Endothelial cell of umbilical vein (primary cell): ENCODE measurements around the gene TEX264. TPM values are rescaled to one million over a fixed set of nuclear protein-coding genes. Genes with fewer than 3 reads are reported as not detected.

Source experiments
- BruUV-seq: library from RNA; stranded (reverse); fragments of 400-500 nt; replicated peaks from 2 replicates; lab custom pipeline; 2021; lab: Mats Ljungman, UMichigan
- CTCF ChIA-PET: fragments of 300-600, 350-600 bp; sonication (Branson Sonifier 250); formaldehyde crosslinking; loops from one replicate; lab custom pipeline; 2021; ENCODE audit warnings: antibody characterized with exemption, inconsistent platforms; lab: Charles Lee
- POLR2A ChIA-PET: fragments of 300-600, 350-600 bp; sonication (Branson Sonifier 250); formaldehyde crosslinking; loops from one replicate; lab custom pipeline; 2021; ENCODE audit warnings: antibody characterized with exemption, inconsistent platforms; lab: Charles Lee
- DNase-seq: peaks from one replicate; pipeline ENCODE4 v3.0.0-alpha.2; 2011; ENCODE audit warnings: low read depth, low spot score
- FAIRE-seq: peaks from 2 replicates; lab custom pipeline; 2011; peaks lifted over from hg19 to GRCh38; lab: Jason Lieb, UNC
- H2AFZ ChIP-seq: 2 replicates; pipeline ENCODE4 v1.6.0; 2012; ENCODE audit warnings: low read depth, low read length, control low read depth, inconsistent platforms
- H3K27ac ChIP-seq: 2 replicates; pipeline ENCODE4 v1.5.1; 2011; ENCODE audit warnings: low read depth, mild to moderate bottlenecking, control low read depth, low read length, moderate library complexity; ENCODE audit not compliant: insufficient read depth
- H3K27me3 ChIP-seq, 2 experiments: 2 replicates each; pipeline versions ENCODE4 v1.6.0 to v1.6.1; 2011; ENCODE audit warnings: low read length in 2 of 2, mixed read lengths in 1 of 2; ENCODE audit not compliant: control insufficient read depth in 2 of 2, insufficient read depth in 2 of 2
- H3K36me3 ChIP-seq, 2 experiments: 2 replicates in 1 of 2; 3 replicates in 1 of 2; pipeline ENCODE4 v1.5.1; 2011; ENCODE audit warnings: low read length in 2 of 2, mild to moderate bottlenecking in 1 of 2, moderate library complexity in 1 of 2; ENCODE audit not compliant: control insufficient read depth in 2 of 2, insufficient read depth in 2 of 2; ENCODE audit errors: extremely low read depth in 1 of 2
- H3K4me1 ChIP-seq: 3 replicates; pipeline ENCODE4 v1.5.1; 2011; ENCODE audit warnings: mild to moderate bottlenecking, low read length; ENCODE audit not compliant: control insufficient read depth, insufficient read depth; ENCODE audit errors: extremely low read depth
- H3K4me2 ChIP-seq: 2 replicates; pipeline ENCODE4 v1.6.1; 2011; ENCODE audit warnings: low read length, control low read depth, mixed read lengths; ENCODE audit not compliant: insufficient read depth
- H3K4me3 ChIP-seq, 3 experiments: fragments of 200-600 bp in 1 of 3; sonication (generic), shearing (Covaris generic) in 1 of 3; replicated peaks in 1 of 3; 2 replicates each; pipeline ENCODE4 v1.5.1; 2011 to 2016; ENCODE audit warnings: control low read depth in 3 of 3, low read length in 3 of 3, mild to moderate bottlenecking in 2 of 3, inconsistent platforms in 1 of 3, low read depth in 1 of 3, moderate library complexity in 1 of 3; ENCODE audit not compliant: insufficient read depth in 1 of 3
- H3K79me2 ChIP-seq: 2 replicates; pipeline ENCODE4 v1.6.0; 2012; ENCODE audit warnings: low read length, inconsistent platforms; ENCODE audit not compliant: control insufficient read depth, insufficient read depth
- H3K9ac ChIP-seq: replicated peaks from 2 replicates; pipeline ENCODE3; 2011; ENCODE audit warnings: low read length, control low read depth; ENCODE audit not compliant: insufficient read depth; ENCODE audit errors: extremely low read depth
- H3K9me1 ChIP-seq: replicated peaks from 3 replicates; pipeline ENCODE4 v1.6.0; 2011; ENCODE audit warnings: mild to moderate bottlenecking, low read length; ENCODE audit not compliant: control insufficient read depth, insufficient read depth; ENCODE audit errors: extremely low read depth
- H3K9me3 ChIP-seq: replicated peaks from 2 replicates; pipeline ENCODE4 v1.5.1; 2012; ENCODE audit warnings: low read length, inconsistent platforms; ENCODE audit not compliant: control insufficient read depth, insufficient read depth
- H4K20me1 ChIP-seq: replicated peaks from 2 replicates; pipeline ENCODE3; 2011; ENCODE audit warnings: mild to moderate bottlenecking, low read length; ENCODE audit not compliant: control insufficient read depth, insufficient read depth; ENCODE audit errors: extremely low read depth
- CTCF ChIP-seq, 2 donors: IDR thresholded peaks; 1 replicate in 1 of 2; 2 replicates in 1 of 2; pipeline ENCODE4 v1.5.1; 2011; ENCODE audit warnings: low read length in 2 of 2, mild to moderate bottlenecking in 2 of 2, moderate library complexity in 2 of 2, control low read depth in 1 of 2, inconsistent platforms in 1 of 2, low read depth in 1 of 2; ENCODE audit not compliant: insufficient read depth in 1 of 2; ENCODE audit errors: extremely low read depth in 1 of 2
- EZH2 ChIP-seq: IDR thresholded peaks from 2 replicates; pipeline ENCODE4 v1.6.1; 2012; ENCODE audit warnings: borderline replicate concordance, low read depth, mild to moderate bottlenecking, moderate library complexity, low read length, inconsistent platforms; ENCODE audit not compliant: severe bottlenecking
- FOS ChIP-seq: IDR thresholded peaks from 2 replicates; pipeline ENCODE4 v1.6.1; 2011; ENCODE audit warnings: mild to moderate bottlenecking, low read length, moderate library complexity, borderline replicate concordance; ENCODE audit not compliant: insufficient read depth
- GATA2 ChIP-seq: IDR thresholded peaks from 2 replicates; pipeline ENCODE4 v1.7.0; 2011; ENCODE audit warnings: low read depth, mild to moderate bottlenecking, moderate library complexity, mixed read lengths, low read length; ENCODE audit not compliant: insufficient read length, insufficient read depth
- JUN ChIP-seq: IDR thresholded peaks from 2 replicates; pipeline ENCODE4 v1.6.1; 2011; ENCODE audit warnings: borderline replicate concordance, low read depth; ENCODE audit not compliant: insufficient read length, insufficient read depth
- MAX ChIP-seq: IDR thresholded peaks from 2 replicates; pipeline ENCODE4 v1.6.1; 2011; ENCODE audit not compliant: insufficient read depth, insufficient read length
- MYC ChIP-seq: IDR thresholded peaks from one replicate; pipeline ENCODE4 v1.6.1; 2011; ENCODE audit warnings: mild to moderate bottlenecking, low read depth, low read length
- POLR2A ChIP-seq: IDR thresholded peaks from 2 replicates; pipeline ENCODE4 v1.6.1; 2012; ENCODE audit warnings: low read depth, mild to moderate bottlenecking, control low read depth, low read length
- POLR2AphosphoS5 ChIP-seq: IDR thresholded peaks from 2 replicates; pipeline ENCODE4 v1.6.1; 2012; ENCODE audit warnings: low read depth, mild to moderate bottlenecking, control low read depth, low read length, moderate library complexity; ENCODE audit not compliant: insufficient read depth
- dilution Hi-C: fragments of 300-500 bp; cut with MboI; formaldehyde crosslinking; loops from one replicate; pipeline ENCODE4 v1.15.0; 2019; ENCODE audit warnings: low sequenced_read_pairs; ENCODE audit not compliant: extremely low pct_ligation_motif_present
- intact Hi-C: fragments of 100-400 bp; cut with micrococcal nuclease; formaldehyde crosslinking; loops from one replicate; pipeline ENCODE4 v1.10.0; 2022
- polyA plus RNA-seq, 4 experiments: library from polyadenylated mRNA; depleted of rRNA in 3 of 4; stranded (reverse) in 3 of 4; unstranded in 1 of 4; fragments of >200 nt; gene quantifications; 2 replicates each; pipeline versions ENCODE4 v1.2.1 to v1.2.3, GENCODE V29; 2011 to 2012; ENCODE audit warnings: missing spikeins in 1 of 4
- total RNA-seq: library from RNA; stranded (reverse); gene quantifications from 2 replicates; pipeline ENCODE4 v1.2.3, GENCODE V29; 2021

TEX264 gene
- total and polyA plus RNA-seq, 2 donors (not counting 3 experiments of a cell fraction or from before 2014, with no cell fraction given), result 29.0 to 89.7 TPM

- no peak overlapping the region for H3K9ac ChIP-seq
- TF ChIP-seq MYC (no peak), FOS (no peak), EZH2 (no peak), GATA2 (no peak), POLR2A (no peak), CTCF (IDR thresholded peaks at IDR 0.05; ENCODE audit: extremely low read depth in 1 of 2, insufficient read depth in 1 of 2, low read depth in 1 of 2, low read length in 2 of 2) (no peak), JUN (no peak), MAX (no peak), POLR2AphosphoS5 (no peak)
- peaks cover 15% of the 10 kb centered on the region for H3K4me1 ChIP-seq
- no peak for FAIRE-seq
- no peak overlapping the region for H3K27ac ChIP-seq
- no peak overlapping the region for H3K4me3 ChIP-seq
- no TSS peak for BruUV-seq
- H3K79me2 ChIP-seq, result no peaks in the 10 kb centered on the region
- no peaks in the 10 kb centered on the region for H4K20me1 ChIP-seq
- no peak for DNase-seq
- no peaks in the 10 kb centered on the region for H3K9me3 ChIP-seq
- intact Hi-C loops, result no loop called here
- no peak overlapping the region for H3K4me2 ChIP-seq
- CTCF ChIA-PET, result interaction anchor here (2.3 to 5.3 kb wide), 4 partner anchors 9 to 291 kb away, joined by 12 to 213 read pairs (median 76); partner anchors contain the start of genes DCAF1, RAD54L2 and TEX264
- no peaks in the 10 kb centered on the region for H3K27me3 ChIP-seq
- dilution Hi-C loops, result no loop called here
- no peak overlapping the region for H2AFZ ChIP-seq
- no peaks in the 10 kb centered on the region for H3K9me1 ChIP-seq
- POLR2A ChIA-PET, result no interaction called here
- peaks cover 0 to 2% of the 10 kb centered on the region in 2 experiments for H3K36me3 ChIP-seq
Observed at GRCh38 chr3:51680196-51680595, 9.1 kb downstream of the TEX264 start.
